ENCODE results near the gene ACTR5.
"Not testable (repeated sequence)": the region's sequence is repeated elsewhere in the genome, so short reads cannot be mapped to it uniquely, and the experiment has no call there.

Gene ACTR5

GRCh38 chr20:38787870-38788269 is 39.6 kb downstream of the ACTR5 start:
- no CpG with 5 or more reads among the region's 7 CpGs for WGBS (ENCODE audit: insufficient coverage, insufficient read length)
- no peak for DNase-seq (ENCODE audit: low read depth, low spot score)
- no peaks in the 10 kb centered on the region for H3K27me3 ChIP-seq (ENCODE audit: control insufficient read depth, insufficient read depth, low read length)
- H3K27ac ChIP-seq (ENCODE audit: low read length) = no peak overlapping the region
- no peaks in the 10 kb centered on the region for H3K36me3 ChIP-seq (ENCODE audit: control insufficient read depth, insufficient read depth, low read length)
- no peaks in the 10 kb centered on the region; the same call in 1 of the 2 replicates for H3K4me1 ChIP-seq (ENCODE audit: control insufficient read depth, insufficient read depth, low read length)
- no peaks in the 10 kb centered on the region for H3K9me3 ChIP-seq (ENCODE audit: control insufficient read depth, insufficient read depth, low read length)
- H3K4me3 ChIP-seq (ENCODE audit: low read length) = no peak overlapping the region

DNA sequence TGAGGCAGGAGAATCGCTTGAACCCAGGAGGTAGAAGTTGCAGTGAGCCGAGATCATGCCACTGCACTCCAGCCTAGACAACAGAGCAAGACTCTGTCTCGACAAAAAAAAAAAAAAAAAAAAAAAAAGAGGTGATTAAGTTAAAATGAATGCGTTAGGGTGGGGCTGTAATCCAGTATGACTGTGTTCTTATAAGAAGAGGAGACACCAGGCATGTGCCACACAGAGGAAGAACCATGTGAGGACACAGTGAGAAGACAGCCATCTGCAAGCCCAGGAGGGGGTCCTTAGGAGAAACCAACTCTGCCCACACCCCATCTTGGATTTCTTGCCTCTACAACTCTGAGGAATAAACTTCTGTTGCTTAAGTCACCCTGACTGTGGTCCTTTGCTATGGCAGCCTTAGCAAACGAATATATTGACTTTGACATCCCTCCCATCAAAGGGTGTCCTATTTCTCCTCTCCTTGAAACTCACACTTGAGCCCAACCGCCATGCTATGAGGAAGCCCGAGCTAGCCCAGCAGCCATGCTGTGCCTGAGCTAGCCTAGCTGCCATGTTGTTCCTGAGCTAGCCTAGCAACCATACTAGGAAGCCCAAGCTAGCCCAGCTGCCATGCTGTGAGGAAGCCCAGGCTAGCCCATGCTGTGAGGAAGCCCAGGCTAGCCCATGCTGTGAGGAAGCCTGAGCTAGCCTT is 41.4 kb downstream of the ACTR5 start:
- no peak for DNase-seq (ENCODE audit: low read depth, low spot score)
- Histone ChIP-seq H3K4me1 (ENCODE audit: control insufficient read depth, insufficient read depth, low read length) (no peaks in the 10 kb centered on the region; the same call in 1 of the 2 replicates), H3K27me3 (ENCODE audit: control insufficient read depth, insufficient read depth, low read length) (no peaks in the 10 kb centered on the region), H3K27ac (ENCODE audit: low read length) (no peak overlapping the region), H3K36me3 (ENCODE audit: control insufficient read depth, insufficient read depth, low read length) (no peaks in the 10 kb centered on the region), H3K9me3 (ENCODE audit: control insufficient read depth, insufficient read depth, low read length) (no peaks in the 10 kb centered on the region), H3K4me3 (ENCODE audit: low read length) (no peak overlapping the region)
- no CpG with 5 or more reads among the region's 7 CpGs for WGBS (ENCODE audit: insufficient coverage, insufficient read length)

DNA sequence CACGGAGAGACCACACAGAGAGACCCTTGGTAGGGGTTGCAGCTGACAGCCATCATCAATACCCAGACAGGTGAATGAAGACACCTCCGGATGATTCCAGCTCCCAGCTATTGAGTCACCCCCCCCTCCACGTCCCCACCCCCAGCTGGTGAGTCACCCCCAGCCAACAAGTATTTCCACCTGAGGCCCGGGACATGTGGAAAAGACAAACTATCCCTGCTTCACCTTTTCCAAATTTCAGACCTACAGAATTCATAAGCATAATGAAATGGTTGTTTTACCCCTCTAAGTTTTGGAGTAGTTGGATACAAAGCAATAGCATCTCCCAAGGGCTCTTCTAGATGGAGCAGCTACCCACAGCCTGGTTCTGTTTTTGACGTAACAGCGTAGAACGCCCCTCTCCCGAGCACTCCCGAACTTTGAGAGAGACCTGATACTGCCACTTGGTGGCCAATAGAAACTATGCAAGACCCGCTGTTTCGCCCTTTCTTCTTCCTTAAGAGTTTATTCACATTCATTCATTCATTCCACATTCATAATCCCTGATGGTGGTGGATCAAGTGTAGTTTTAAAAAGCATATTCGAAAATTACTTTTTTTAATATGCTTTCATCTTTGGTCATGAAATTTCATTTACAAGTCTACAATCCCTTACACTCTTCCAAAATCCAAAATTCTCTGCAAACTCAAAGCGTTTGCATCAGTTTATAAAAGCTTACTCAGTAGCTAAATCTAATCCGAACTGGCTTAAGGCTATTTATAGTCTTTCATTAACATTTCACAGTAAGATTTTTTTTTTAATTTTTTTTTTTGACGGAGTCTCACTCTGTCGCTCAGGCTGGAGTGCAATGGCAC is 42.2 kb downstream of the ACTR5 start:
- no peak overlapping the region for H3K27ac ChIP-seq (ENCODE audit: low read length)
- no peak for DNase-seq (ENCODE audit: low read depth, low spot score)

GRCh38 chr20:38791291-38791690 is 43.0 kb downstream of the ACTR5 start:
- DNase-seq (ENCODE audit: low read depth, low spot score) = no peak
- H3K4me3 ChIP-seq (ENCODE audit: low read length) = no peak overlapping the region
- WGBS (ENCODE audit: insufficient coverage, insufficient read length) = no CpG with 5 or more reads among the region's 3 CpGs
- H3K27ac ChIP-seq (ENCODE audit: low read length) = no peak overlapping the region
- no peaks in the 10 kb centered on the region for H3K36me3 ChIP-seq (ENCODE audit: control insufficient read depth, insufficient read depth, low read length)
- no peaks in the 10 kb centered on the region for H3K27me3 ChIP-seq (ENCODE audit: control insufficient read depth, insufficient read depth, low read length)
- no peaks in the 10 kb centered on the region; the same call in 1 of the 2 replicates for H3K4me1 ChIP-seq (ENCODE audit: control insufficient read depth, insufficient read depth, low read length)
- no peaks in the 10 kb centered on the region for H3K9me3 ChIP-seq (ENCODE audit: control insufficient read depth, insufficient read depth, low read length)

More for the DNA sequence above, 42.2 kb downstream of the ACTR5 start:
- Histone ChIP-seq H3K27me3 (ENCODE audit: control insufficient read depth, insufficient read depth, low read length) (no peaks in the 10 kb centered on the region), H3K4me3 (ENCODE audit: low read length) (no peak overlapping the region), H3K9me3 (ENCODE audit: control insufficient read depth, insufficient read depth, low read length) (no peaks in the 10 kb centered on the region), H3K4me1 (ENCODE audit: control insufficient read depth, insufficient read depth, low read length) (no peaks in the 10 kb centered on the region; the same call in 1 of the 2 replicates), H3K36me3 (ENCODE audit: control insufficient read depth, insufficient read depth, low read length) (no peaks in the 10 kb centered on the region)
- WGBS (ENCODE audit: insufficient coverage, insufficient read length) = 100% methylated on average over 1 of the region's 16 CpGs

- Histone ChIP-seq H3K27ac (ENCODE audit: low read length) (no peak overlapping the region), H3K4me1 (ENCODE audit: control insufficient read depth, insufficient read depth, low read length) (no peaks in the 10 kb centered on the region; the same call in 1 of the 2 replicates), H3K9me3 (ENCODE audit: control insufficient read depth, insufficient read depth, low read length) (no peaks in the 10 kb centered on the region), H3K36me3 (ENCODE audit: control insufficient read depth, insufficient read depth, low read length) (no peaks in the 10 kb centered on the region), H3K4me3 (ENCODE audit: low read length) (no peak overlapping the region), H3K27me3 (ENCODE audit: control insufficient read depth, insufficient read depth, low read length) (no peaks in the 10 kb centered on the region)
- DNase-seq (ENCODE audit: low read depth, low spot score) = no peak
- no CpG with 5 or more reads among the region's 1 CpG for WGBS (ENCODE audit: insufficient coverage, insufficient read length)
Observed at GRCh38 chr20:38791940-38792339, 43.7 kb downstream of the ACTR5 start.

GRCh38 chr20:38794057-38794456 is 45.8 kb downstream of the ACTR5 start:
- H3K4me3 ChIP-seq (ENCODE audit: low read length); H3K9me3 ChIP-seq (ENCODE audit: control insufficient read depth, insufficient read depth, low read length); H3K4me1 ChIP-seq (ENCODE audit: control insufficient read depth, insufficient read depth, low read length); DNase-seq (ENCODE audit: low read depth, low spot score); H3K36me3 ChIP-seq (ENCODE audit: control insufficient read depth, insufficient read depth, low read length); H3K27me3 ChIP-seq (ENCODE audit: control insufficient read depth, insufficient read depth, low read length); H3K27ac ChIP-seq (ENCODE audit: low read length): not testable (repeated sequence)
- no CpG with 5 or more reads among the region's 5 CpGs for WGBS (ENCODE audit: insufficient coverage, insufficient read length)

DNA sequence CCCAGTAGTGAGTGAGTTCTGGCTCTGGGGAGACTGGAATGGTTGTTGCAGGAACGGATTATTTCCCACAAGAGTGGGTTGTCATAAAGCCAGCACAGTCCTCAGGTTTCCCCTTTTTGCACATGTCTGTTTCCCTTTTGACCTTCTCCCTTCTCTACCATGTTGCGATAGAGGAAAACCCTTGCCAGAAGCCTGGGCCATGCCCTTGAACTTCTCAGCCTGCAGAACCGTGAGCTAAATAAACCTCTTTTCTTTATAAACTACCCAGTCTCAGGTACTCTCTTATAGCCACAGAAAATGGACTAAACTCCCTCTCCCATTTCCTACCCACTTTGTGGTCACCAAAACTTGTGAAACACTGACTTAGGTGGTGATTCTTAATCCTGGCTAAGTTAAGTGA is 50.0 kb downstream of the ACTR5 start:
- H3K4me3 ChIP-seq (ENCODE audit: low read length) = no peak overlapping the region
- no peaks in the 10 kb centered on the region for H3K36me3 ChIP-seq (ENCODE audit: control insufficient read depth, insufficient read depth, low read length)
- H3K27me3 ChIP-seq (ENCODE audit: control insufficient read depth, insufficient read depth, low read length) = no peaks in the 10 kb centered on the region
- H3K4me1 ChIP-seq (ENCODE audit: control insufficient read depth, insufficient read depth, low read length) = no peaks in the 10 kb centered on the region
- H3K9me3 ChIP-seq (ENCODE audit: control insufficient read depth, insufficient read depth, low read length) = no peaks in the 10 kb centered on the region
- H3K27ac ChIP-seq (ENCODE audit: low read length) = no peak overlapping the region
- no CpG with 5 or more reads among the region's 3 CpGs for WGBS (ENCODE audit: insufficient coverage, insufficient read length)
- DNase-seq (ENCODE audit: low read depth, low spot score) = no peak

GRCh38 chr20:38799203-38799602 is 50.9 kb downstream of the ACTR5 start:
- H3K27me3 ChIP-seq (ENCODE audit: control insufficient read depth, insufficient read depth, low read length) = no peaks in the 10 kb centered on the region
- no peaks in the 10 kb centered on the region for H3K36me3 ChIP-seq (ENCODE audit: control insufficient read depth, insufficient read depth, low read length)
- no peak overlapping the region for H3K27ac ChIP-seq (ENCODE audit: low read length)
- no peak overlapping the region for H3K4me3 ChIP-seq (ENCODE audit: low read length)
- H3K9me3 ChIP-seq (ENCODE audit: control insufficient read depth, insufficient read depth, low read length) = no peaks in the 10 kb centered on the region
- H3K4me1 ChIP-seq (ENCODE audit: control insufficient read depth, insufficient read depth, low read length) = peaks cover 1% of the 10 kb centered on the region; the same call in 1 of the 2 replicates
- no peak for DNase-seq (ENCODE audit: low read depth, low spot score)
- WGBS (ENCODE audit: insufficient coverage, insufficient read length) = no CpG with 5 or more reads among the region's 4 CpGs

- H3K9me3 ChIP-seq (ENCODE audit: control insufficient read depth, insufficient read depth, low read length) = no peaks in the 10 kb centered on the region
- H3K4me3 ChIP-seq (ENCODE audit: low read length) = no peak overlapping the region
- no peak for DNase-seq (ENCODE audit: low read depth, low spot score)
- H3K36me3 ChIP-seq (ENCODE audit: control insufficient read depth, insufficient read depth, low read length) = no peaks in the 10 kb centered on the region
- H3K27me3 ChIP-seq (ENCODE audit: control insufficient read depth, insufficient read depth, low read length) = no peaks in the 10 kb centered on the region
- WGBS (ENCODE audit: insufficient coverage, insufficient read length) = no CpG with 5 or more reads among the region's 3 CpGs
- no peak overlapping the region for H3K27ac ChIP-seq (ENCODE audit: low read length)
- H3K4me1 ChIP-seq (ENCODE audit: control insufficient read depth, insufficient read depth, low read length) = peaks cover 1% of the 10 kb centered on the region; the same call in 1 of the 2 replicates
Observed at GRCh38 chr20:38800882-38801281, 52.6 kb downstream of the ACTR5 start.

- H3K4me1 ChIP-seq (ENCODE audit: control insufficient read depth, insufficient read depth, low read length) = peaks cover 1% of the 10 kb centered on the region; the same call in 1 of the 2 replicates
- no peak overlapping the region for H3K27ac ChIP-seq (ENCODE audit: low read length)
- H3K9me3 ChIP-seq (ENCODE audit: control insufficient read depth, insufficient read depth, low read length) = no peaks in the 10 kb centered on the region
- DNase-seq (ENCODE audit: low read depth, low spot score) = no peak
- H3K36me3 ChIP-seq (ENCODE audit: control insufficient read depth, insufficient read depth, low read length) = no peaks in the 10 kb centered on the region
- WGBS (ENCODE audit: insufficient coverage, insufficient read length) = no CpG with 5 or more reads among the region's 3 CpGs
- H3K4me3 ChIP-seq (ENCODE audit: low read length) = no peak overlapping the region
- H3K27me3 ChIP-seq (ENCODE audit: control insufficient read depth, insufficient read depth, low read length) = no peaks in the 10 kb centered on the region
Observed at GRCh38 chr20:38804221-38804620, 56.0 kb downstream of the ACTR5 start.
